Panc1 (cell line): ENCODE results near the gene IKZF3. TPM values are rescaled to one million over a fixed set of nuclear protein-coding genes. Genes with fewer than 3 reads are reported as not detected.

Source experiments
- ATAC-seq: fragments of 200-7000 bp; cut with Tn5 transposase; 2 replicates; pipeline ENCODE4 v1.9.1; 2020; ENCODE audit warnings: mild to moderate bottlenecking, moderate library complexity
- BruUV-seq: library from RNA; stranded (reverse); fragments of 400-500 nt; replicated peaks from 2 replicates; lab custom pipeline; 2021; lab: Mats Ljungman, UMichigan
- CTCF ChIA-PET: fragments of 300-600 bp; sonication (Branson Sonifier 250); formaldehyde crosslinking; loops from one replicate; lab custom pipeline; 2022; ENCODE audit warnings: antibody characterized with exemption; lab: Charles Lee
- POLR2A ChIA-PET: fragments of 300-600 bp; sonication (Branson Sonifier 250); formaldehyde crosslinking; loops from one replicate; lab custom pipeline; 2022; ENCODE audit warnings: antibody characterized with exemption; lab: Charles Lee
- DNase-seq: peaks from one replicate; pipeline ENCODE4 v3.0.0-alpha.2; 2010; ENCODE audit warnings: low read depth, low spot score
- H3K27ac ChIP-seq: 2 replicates; pipeline ENCODE4 v1.5.1; 2011; ENCODE audit warnings: mild to moderate bottlenecking, low read length, inconsistent platforms
- H3K27me3 ChIP-seq: fragments of 200-500 bp; sonication (Bioruptor generic); 2 replicates; pipeline ENCODE4 v1.6.0; 2014; ENCODE audit warnings: low read length, inconsistent platforms; ENCODE audit not compliant: control insufficient read depth, insufficient read depth
- H3K36me3 ChIP-seq: fragments of 200-500 bp; sonication (Bioruptor generic); 2 replicates; pipeline ENCODE4 v1.5.1; 2014; ENCODE audit warnings: inconsistent platforms, mild to moderate bottlenecking, low read length, moderate library complexity; ENCODE audit not compliant: control insufficient read depth, insufficient read depth
- H3K4me1 ChIP-seq: 2 replicates; pipeline ENCODE4 v1.5.1; 2011; ENCODE audit warnings: inconsistent platforms, mild to moderate bottlenecking, low read length, moderate library complexity; ENCODE audit not compliant: control insufficient read depth, insufficient read depth
- H3K4me3 ChIP-seq, 2 experiments: 2 replicates each; pipeline ENCODE4 v1.5.1; 2011 to 2012; ENCODE audit warnings: low read depth in 2 of 2, low read length in 2 of 2, mild to moderate bottlenecking in 2 of 2, inconsistent platforms in 1 of 2, moderate library complexity in 1 of 2
- H3K9me3 ChIP-seq: fragments of 200-500 bp; sonication (Bioruptor generic); 2 replicates; pipeline ENCODE4 v1.5.1; 2014; ENCODE audit warnings: low read depth, mild to moderate bottlenecking, inconsistent platforms, low read length, moderate library complexity; ENCODE audit not compliant: control insufficient read depth, insufficient read depth
- POLR2AphosphoS5 ChIP-seq: IDR thresholded peaks from 2 replicates; pipeline ENCODE4 v1.6.1; 2012; ENCODE audit warnings: mild to moderate bottlenecking, low read depth, low read length, moderate library complexity
- REST ChIP-seq, 2 experiments: IDR thresholded peaks; 2 replicates each; pipeline ENCODE4 v1.6.1; 2011 to 2012; ENCODE audit warnings: low read depth in 2 of 2, control low read depth in 1 of 2, low read length in 1 of 2, mild to moderate bottlenecking in 1 of 2, moderate library complexity in 1 of 2; ENCODE audit not compliant: insufficient read depth in 1 of 2
- SIN3A ChIP-seq: IDR thresholded peaks from 2 replicates; pipeline ENCODE4 v1.6.1; 2012; ENCODE audit warnings: low read depth, mild to moderate bottlenecking, low read length, moderate library complexity, borderline replicate concordance; ENCODE audit not compliant: insufficient read depth
- TCF7L2 ChIP-seq: IDR thresholded peaks from 2 replicates; pipeline ENCODE4 v1.6.1; 2011; ENCODE audit warnings: mild to moderate bottlenecking, low read depth, low read length, inconsistent platforms
- in situ Hi-C: cut with HindIII; loops from 2 replicates; pipeline ENCODE4 v1.10.0; 2016; ENCODE audit warnings: low sequenced_read_pairs, low pct_unique_long_range_greater_than_20kb
- intact Hi-C: fragments of 100-400 bp; cut with micrococcal nuclease; formaldehyde crosslinking; loops from one replicate; pipeline ENCODE4 v1.10.0; 2022; ENCODE audit not compliant: unreplicated experiment
- total RNA-seq: library from RNA; stranded (reverse); gene quantifications from one replicate; pipeline ENCODE4 v1.2.1, GENCODE V29; 2021; ENCODE audit not compliant: unreplicated experiment
- TF ChIP-seq, protein P1 (sequence below): fragments of 450-650 bp; IDR thresholded peaks from 2 replicates; pipeline ENCODE4 v1.5.1; 2017; ENCODE audit warnings: mild to moderate bottlenecking

IKZF3 gene
- total RNA-seq, 1 experiment from 2014 or later, result 0.59 TPM

- DNase-seq, result no peak
- H3K27ac ChIP-seq, result no peak overlapping the region
- intact Hi-C loops, result no loop called here
- no peak for ATAC-seq
- no TSS peak for BruUV-seq
- no peak overlapping the region for H3K4me3 ChIP-seq
- in situ Hi-C loops, result no loop called here
- no peaks in the 10 kb centered on the region for H3K9me3 ChIP-seq
- TF ChIP-seq, protein P1, sequence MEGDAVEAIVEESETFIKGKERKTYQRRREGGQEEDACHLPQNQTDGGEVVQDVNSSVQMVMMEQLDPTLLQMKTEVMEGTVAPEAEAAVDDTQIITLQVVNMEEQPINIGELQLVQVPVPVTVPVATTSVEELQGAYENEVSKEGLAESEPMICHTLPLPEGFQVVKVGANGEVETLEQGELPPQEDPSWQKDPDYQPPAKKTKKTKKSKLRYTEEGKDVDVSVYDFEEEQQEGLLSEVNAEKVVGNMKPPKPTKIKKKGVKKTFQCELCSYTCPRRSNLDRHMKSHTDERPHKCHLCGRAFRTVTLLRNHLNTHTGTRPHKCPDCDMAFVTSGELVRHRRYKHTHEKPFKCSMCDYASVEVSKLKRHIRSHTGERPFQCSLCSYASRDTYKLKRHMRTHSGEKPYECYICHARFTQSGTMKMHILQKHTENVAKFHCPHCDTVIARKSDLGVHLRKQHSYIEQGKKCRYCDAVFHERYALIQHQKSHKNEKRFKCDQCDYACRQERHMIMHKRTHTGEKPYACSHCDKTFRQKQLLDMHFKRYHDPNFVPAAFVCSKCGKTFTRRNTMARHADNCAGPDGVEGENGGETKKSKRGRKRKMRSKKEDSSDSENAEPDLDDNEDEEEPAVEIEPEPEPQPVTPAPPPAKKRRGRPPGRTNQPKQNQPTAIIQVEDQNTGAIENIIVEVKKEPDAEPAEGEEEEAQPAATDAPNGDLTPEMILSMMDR, result no peak
- no peak for TF ChIP-seq TCF7L2
- no peak for TF ChIP-seq REST (IDR thresholded peaks at IDR 0.05; ENCODE audit: insufficient read depth in 1 of 2, low read depth in 2 of 2, low read length in 1 of 2)
- TF ChIP-seq SIN3A, result no peak
- no peak for TF ChIP-seq POLR2AphosphoS5
- H3K36me3 ChIP-seq, result no peaks in the 10 kb centered on the region
- ChIA-PET CTCF (no interaction called here), POLR2A (no interaction called here)
- no peaks in the 10 kb centered on the region for H3K4me1 ChIP-seq
- no peaks in the 10 kb centered on the region for H3K27me3 ChIP-seq
Measured at GRCh38 chr17:39717660-39718059, 146.5 kb downstream of the IKZF3 start.

DNA sequence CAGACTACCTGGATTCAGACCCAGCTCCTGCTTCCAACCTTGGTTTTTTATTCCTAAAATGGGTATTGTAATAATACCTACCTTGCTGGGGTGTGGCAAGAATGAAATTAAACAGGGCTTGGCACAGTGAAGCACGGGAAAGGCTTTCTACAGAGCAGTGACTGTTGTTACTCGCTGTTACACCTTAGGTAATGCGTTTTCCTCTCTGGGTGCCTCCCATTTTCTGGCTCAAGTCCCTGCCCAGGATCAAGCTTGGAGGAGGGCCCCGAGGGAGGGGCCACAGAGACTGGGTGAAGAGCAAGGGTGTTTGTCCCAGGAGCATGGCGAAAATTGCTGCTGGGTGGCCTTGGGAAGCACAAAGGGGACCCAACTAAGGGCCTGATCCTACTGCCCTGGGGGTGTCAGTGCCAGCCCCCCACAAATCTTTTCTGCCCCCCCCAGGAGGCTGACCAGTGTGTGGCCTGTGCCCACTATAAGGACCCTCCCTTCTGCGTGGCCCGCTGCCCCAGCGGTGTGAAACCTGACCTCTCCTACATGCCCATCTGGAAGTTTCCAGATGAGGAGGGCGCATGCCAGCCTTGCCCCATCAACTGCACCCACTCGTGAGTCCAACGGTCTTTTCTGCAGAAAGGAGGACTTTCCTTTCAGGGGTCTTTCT, 147.1 kb downstream of the IKZF3 start:
- no peaks in the 10 kb centered on the region for H3K36me3 ChIP-seq
- no peaks in the 10 kb centered on the region for H3K9me3 ChIP-seq
- intact Hi-C loops (no loop called here), in situ Hi-C loops (no loop called here)
- no peak for TF ChIP-seq REST (IDR thresholded peaks at IDR 0.05; ENCODE audit: insufficient read depth in 1 of 2, low read depth in 2 of 2, low read length in 1 of 2)
- TF ChIP-seq, protein P1, result no peak
- TF ChIP-seq POLR2AphosphoS5, result no peak
- no peak for TF ChIP-seq SIN3A
- TF ChIP-seq TCF7L2, result no peak
- ChIA-PET POLR2A (no interaction called here), CTCF (no interaction called here)
- H3K27ac ChIP-seq, result no peak overlapping the region
- H3K4me1 ChIP-seq, result no peaks in the 10 kb centered on the region
- ATAC-seq (peak; percentile 45; the same call in 1 of the 2 replicates), DNase-seq (no peak)
- H3K4me3 ChIP-seq, result no peak overlapping the region
- no peaks in the 10 kb centered on the region for H3K27me3 ChIP-seq
- BruUV-seq, result no TSS peak
